SIG-M5 treated with dmso at 0.1 percent for 504 hours (cell line): ENCODE data around the gene MRPS35.

Experiments
- DNase-seq: peaks from one replicate; lab custom pipeline; 2025; ENCODE audit not compliant: unreplicated experiment; lab: John Stamatoyannopoulos, UW

MRPS35 gene

GRCh38 chr12:27771481-27772327, 61.1 kb downstream of the MRPS35 start:
- peak; percentile 13 for DNase-seq

GRCh38 chr12:27772328-27773049, 61.9 kb downstream of the MRPS35 start:
- DNase-seq: no peak

DNA sequence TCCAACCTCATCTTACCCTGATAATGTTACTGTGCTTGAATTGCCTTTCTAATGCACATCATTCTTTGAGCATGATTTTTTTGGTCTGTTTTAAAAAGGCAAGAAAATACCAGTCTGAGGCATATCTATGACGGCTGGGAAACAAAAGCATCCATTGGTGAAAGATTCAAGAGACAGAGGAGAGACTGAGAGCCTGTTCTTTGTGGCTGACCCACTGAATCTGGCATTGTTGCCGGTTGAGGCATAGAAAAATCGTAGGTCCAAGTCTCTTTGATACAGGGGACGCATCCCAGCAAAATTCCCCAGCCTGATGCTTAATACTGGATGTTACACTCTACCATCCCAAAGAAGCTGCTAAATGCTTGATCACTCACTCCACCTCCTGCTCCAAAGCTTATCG, 66.5 kb downstream of the MRPS35 start:
- DNase-seq: no peak

GRCh38 chr12:27778206-27778605, 67.6 kb downstream of the MRPS35 start:
- DNase-seq: no peak

GRCh38 chr12:27779416-27779919, 68.8 kb downstream of the MRPS35 start:
- peak; percentile 14 for DNase-seq

DNA sequence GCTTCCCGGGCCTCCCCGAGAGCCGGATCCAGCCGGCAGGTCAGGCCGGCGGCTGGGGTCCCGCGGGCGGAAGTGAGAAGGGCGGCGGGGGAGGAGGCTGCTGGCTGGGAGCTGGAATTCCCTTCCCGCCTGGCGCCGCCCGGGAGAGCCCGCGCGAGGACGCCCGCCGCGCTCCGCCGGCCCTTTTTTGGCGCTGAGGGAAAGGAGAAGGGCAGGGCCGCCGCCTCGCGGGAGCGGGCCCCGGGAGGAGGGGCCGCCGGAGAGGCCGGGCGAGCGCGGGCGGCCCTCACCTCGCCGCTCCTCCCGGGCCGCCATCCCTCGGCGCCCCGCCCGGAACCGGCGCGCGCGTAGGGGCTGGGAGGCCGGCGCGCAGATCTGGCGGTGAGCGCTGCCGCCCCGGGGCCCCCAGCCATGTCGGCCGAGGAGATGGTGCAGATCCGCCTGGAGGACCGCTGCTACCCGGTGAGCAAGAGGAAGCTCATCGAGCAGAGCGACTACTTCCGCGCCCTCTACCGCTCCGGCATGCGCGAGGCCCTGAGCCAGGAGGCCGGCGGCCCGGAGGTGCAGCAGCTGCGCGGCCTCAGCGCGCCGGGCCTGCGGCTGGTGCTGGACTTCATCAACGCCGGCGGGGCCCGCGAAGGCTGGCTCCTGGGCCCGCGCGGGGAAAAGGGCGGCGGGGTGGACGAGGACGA, 69.4 kb downstream of the MRPS35 start, which contains the start of the genes KLHL42 and MANSC4:
Gene KLHL42 (plus strand): TSS at position 314 of the 692 bp plus-strand sequence. CDS start 98 bp downstream, at position 412.
Gene MANSC4 (minus strand): TSS at position 317 of the 692 bp plus-strand sequence. CDS start 8,960 bp downstream, outside the sequence.
- DNase-seq: peak; percentile 77

GRCh38 chr12:27780612-27781408, 70.2 kb downstream of the MRPS35 start:
- DNase-seq: no peak

DNA sequence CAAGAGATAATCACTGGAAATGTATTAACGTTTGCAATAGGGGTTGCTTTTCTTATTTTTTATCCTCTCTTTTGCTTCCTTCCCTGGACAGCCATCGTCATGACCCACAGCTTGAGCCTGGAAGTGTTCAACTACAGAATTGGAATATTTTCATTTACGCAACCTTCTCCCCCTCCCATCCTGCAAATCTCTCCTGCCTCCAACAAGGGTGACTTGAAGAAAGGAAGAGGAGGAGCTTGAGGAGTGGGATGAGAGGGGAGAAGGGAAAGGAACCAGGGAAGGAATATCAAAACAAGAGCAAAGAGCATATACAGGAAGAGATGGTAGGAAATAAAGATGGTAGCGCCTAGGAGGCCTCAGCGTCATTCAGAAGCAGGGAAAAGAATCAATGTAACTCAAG, 71.0 kb downstream of the MRPS35 start:
- no peak for DNase-seq

DNA sequence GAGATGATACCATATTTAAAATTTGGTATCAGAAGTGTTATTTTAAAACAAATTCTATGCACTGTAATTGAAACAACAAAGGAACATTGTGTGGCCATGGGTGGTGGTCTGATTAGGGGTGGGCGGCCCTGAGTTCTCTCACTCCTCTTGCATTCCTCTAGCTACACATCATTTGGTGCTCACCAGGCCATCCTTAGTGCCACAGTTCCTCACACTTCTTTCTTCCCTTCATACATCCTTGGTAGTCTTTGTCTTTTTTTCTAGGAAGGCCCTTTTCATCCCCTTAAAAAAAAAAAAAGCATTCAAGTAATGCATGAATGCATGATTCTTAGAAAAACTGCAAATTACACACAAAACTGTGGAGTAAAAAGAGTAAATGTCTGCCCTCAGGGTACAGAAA, 71.8 kb downstream of the MRPS35 start:
- DNase-seq: no peak

DNA sequence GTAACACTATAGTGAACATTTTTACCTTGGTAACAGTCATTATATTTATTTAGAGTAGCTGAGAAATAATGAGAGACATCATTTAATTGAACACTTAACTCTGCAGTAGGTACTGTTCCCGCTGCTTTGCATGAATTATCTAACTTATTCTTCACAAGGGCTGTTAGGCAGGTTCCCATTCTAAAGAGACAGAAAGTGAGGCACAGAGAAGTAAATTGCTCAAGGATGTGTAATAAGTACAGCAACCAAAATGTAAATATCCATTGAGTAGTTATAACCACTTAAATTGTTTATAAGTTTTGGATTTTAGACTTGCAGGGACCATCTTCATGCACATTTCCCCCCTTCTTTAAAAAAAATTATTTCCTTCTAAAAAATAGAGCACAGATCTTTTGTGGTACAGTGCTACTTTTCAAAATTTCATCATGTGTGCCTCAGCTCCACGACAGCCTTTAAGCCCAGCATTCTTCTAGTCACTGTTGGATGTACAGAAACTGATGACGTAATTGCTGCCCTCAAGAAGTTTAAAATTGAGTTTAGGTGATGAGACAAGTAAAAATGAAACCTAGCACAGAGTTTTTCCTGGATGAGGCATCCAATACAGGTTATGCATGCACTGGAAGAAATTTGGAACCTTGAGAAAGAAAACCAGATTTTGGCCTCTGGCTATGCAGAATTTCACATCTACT, 75.4 kb downstream of the MRPS35 start:
- DNase-seq: peak; percentile 85

DNA sequence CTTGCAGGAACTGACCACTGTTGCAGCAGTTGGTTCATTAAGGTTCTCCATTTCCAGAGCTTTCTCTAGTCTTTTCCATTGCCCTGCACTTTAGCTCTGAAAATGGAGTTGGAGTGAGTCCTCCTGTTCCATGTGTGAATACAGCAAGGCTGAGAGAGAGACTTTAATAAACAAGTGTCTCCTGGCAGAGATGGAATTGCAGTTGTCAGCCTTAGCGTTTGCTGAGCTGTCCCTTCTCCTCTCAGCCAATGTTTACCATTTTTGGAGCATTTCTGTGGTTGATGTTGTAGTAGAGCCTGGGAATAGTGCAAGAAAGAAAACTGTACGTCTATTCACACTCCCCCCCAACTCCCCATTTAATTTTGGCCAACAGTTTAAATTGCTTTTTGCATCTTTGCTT, 76.9 kb downstream of the MRPS35 start:
- DNase-seq: no peak

GRCh38 chr12:27790179-27790578, 79.5 kb downstream of the MRPS35 start:
- no peak for DNase-seq

DNA sequence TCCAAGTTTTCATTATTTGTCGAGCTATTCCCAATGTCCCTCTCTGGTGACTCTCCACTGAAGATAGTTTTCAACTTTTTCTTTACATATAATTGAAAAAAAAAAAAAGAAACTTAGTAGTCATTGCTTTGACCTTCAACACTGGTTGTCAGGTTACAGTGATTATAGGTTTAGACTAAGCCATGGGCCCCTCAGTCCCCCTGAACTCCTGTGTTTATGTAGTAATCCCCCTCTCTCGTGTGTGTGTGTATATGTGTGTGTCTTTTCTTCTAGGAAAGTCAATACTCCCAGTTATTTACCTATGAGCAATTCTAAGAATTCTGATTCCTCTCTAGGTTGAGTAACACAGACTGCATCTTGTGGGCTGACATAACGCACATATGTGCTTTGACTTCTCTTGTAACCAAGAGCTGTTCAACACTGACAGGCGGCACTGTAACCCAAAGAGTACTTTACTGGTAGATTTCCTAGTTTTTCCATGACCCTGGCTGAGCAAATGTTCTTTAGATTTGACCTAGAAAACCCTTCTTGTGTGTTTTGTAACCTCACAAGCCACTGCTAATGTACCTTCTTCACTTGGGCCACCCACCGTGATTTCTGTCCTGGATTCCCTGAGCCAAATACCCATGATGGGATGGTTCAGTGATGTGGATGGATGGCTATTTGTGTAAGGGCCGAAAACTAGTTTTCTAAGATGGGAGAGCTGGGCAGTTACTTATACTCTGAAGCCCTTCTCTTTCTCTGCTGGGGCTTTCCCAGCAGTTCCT, 84.4 kb downstream of the MRPS35 start:
- DNase-seq: no peak

- DNase-seq: no peak
Observed at GRCh38 chr12:27796128-27796527, 85.5 kb downstream of the MRPS35 start.

GRCh38 chr12:27797301-27798025, 86.8 kb downstream of the MRPS35 start:
- DNase-seq: no peak

GRCh38 chr12:27800819-27801218, 90.2 kb downstream of the MRPS35 start:
- DNase-seq: no peak

- no peak for DNase-seq
Observed at GRCh38 chr12:27801630-27802029, 91.0 kb downstream of the MRPS35 start.

- no peak for DNase-seq
Observed at GRCh38 chr12:27802511-27802910, 91.9 kb downstream of the MRPS35 start.
